Retinal pigment epithelial cell (primary cell): Measurements from ENCODE around the gene IFNAR1.

Source experiments
- DNase-seq: peaks from one replicate; pipeline ENCODE4 v3.0.0-alpha.2; 2010; ENCODE audit warnings: low read depth
- H3K4me3 ChIP-seq: 2 replicates; pipeline ENCODE4 v1.5.1; 2011; ENCODE audit warnings: mild to moderate bottlenecking, low read length, control low read depth, moderate library complexity
- TF ChIP-seq, protein P1 (sequence below): conservative IDR thresholded peaks from 2 replicates; pipeline ENCODE4 v1.5.1; 2011; ENCODE audit warnings: low read depth, low read length, control low read depth, inconsistent platforms

IFNAR1 gene

GRCh38 chr21:33345751-33346238, 21.0 kb downstream of the IFNAR1 start:
- TF ChIP-seq, protein P1, sequence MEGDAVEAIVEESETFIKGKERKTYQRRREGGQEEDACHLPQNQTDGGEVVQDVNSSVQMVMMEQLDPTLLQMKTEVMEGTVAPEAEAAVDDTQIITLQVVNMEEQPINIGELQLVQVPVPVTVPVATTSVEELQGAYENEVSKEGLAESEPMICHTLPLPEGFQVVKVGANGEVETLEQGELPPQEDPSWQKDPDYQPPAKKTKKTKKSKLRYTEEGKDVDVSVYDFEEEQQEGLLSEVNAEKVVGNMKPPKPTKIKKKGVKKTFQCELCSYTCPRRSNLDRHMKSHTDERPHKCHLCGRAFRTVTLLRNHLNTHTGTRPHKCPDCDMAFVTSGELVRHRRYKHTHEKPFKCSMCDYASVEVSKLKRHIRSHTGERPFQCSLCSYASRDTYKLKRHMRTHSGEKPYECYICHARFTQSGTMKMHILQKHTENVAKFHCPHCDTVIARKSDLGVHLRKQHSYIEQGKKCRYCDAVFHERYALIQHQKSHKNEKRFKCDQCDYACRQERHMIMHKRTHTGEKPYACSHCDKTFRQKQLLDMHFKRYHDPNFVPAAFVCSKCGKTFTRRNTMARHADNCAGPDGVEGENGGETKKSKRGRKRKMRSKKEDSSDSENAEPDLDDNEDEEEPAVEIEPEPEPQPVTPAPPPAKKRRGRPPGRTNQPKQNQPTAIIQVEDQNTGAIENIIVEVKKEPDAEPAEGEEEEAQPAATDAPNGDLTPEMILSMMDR, result no peak
- H3K4me3 ChIP-seq, result no peak overlapping the region
- DNase-seq, result no peak

DNA sequence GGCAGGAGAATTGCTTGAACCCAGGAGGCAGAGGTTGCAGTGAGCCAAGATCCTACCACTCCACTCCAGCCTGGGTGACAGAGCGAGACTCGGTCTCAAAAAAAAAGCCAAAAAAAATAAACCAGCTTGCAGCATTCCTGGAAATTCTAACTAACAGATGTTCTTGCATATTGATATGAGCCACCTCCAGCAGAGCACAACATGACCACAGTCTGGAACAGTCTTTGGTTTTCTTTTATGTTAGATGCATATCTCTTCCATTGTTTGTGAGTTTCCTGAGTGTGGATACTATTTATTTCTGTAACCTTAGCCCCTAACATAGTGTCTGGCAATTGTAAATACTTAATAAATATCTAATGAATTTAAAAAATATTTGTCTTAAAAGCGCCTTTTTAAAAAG, 23.9 kb downstream of the IFNAR1 start:
- DNase-seq, result no peak
- H3K4me3 ChIP-seq, result no peak overlapping the region
- TF ChIP-seq, protein P1, result no peak

GRCh38 chr21:33350676-33351075, 25.9 kb downstream of the IFNAR1 start:
- DNase-seq, result no peak
- TF ChIP-seq, protein P1, result no peak
- no peak overlapping the region for H3K4me3 ChIP-seq

- DNase-seq, result no peak
- H3K4me3 ChIP-seq, result no peak overlapping the region
- TF ChIP-seq, protein P1, result no peak
Measured at GRCh38 chr21:33355355-33355754, 30.6 kb downstream of the IFNAR1 start.

DNA sequence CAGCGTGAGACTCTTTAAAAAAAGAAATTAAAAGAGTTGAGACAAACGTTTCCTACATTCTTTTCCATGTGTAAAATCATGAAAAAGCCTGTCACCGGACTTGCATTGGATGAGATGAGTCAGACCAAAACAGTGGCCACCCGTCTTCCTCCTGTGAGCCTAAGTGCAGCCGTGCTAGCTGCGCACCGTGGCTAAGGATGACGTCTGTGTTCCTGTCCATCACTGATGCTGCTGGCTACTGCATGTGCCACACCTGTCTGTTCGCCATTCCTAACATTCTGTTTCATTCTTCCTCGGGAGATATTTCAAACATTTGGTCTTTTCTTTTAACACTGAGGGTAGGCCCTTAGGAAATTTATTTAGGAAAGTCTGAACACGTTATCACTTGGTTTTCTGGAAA, 31.2 kb downstream of the IFNAR1 start:
- DNase-seq, result no peak
- TF ChIP-seq, protein P1, result no peak
- no peak overlapping the region for H3K4me3 ChIP-seq

DNA sequence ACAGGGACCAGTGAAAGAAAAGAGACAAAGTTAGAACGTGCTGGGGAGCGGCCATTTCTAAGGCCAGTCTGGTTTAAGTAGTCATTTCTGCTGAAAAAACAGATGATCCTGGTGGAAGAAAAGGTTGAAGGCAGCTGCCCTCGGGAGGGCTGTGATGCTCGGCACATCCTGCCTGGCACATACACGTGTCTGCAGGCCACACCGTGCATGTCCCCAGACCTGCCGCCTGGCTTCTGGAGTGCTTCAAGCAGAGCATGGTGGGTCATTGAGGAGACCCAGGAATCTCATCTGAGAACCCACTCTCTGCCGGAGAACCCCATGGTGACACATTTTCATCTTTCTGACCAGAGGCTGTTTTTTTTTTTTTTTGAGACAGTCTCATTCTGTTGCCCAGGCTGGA, 32.4 kb downstream of the IFNAR1 start:
- TF ChIP-seq, protein P1, result no peak
- no peak overlapping the region for H3K4me3 ChIP-seq
- no peak for DNase-seq

- no peak for DNase-seq
- TF ChIP-seq, protein P1, result no peak
Measured at GRCh38 chr21:33359446-33359845, 34.7 kb downstream of the IFNAR1 start.

More at GRCh38 chr21:33359446-33359845, 34.7 kb downstream of the IFNAR1 start:
- no peak overlapping the region for H3K4me3 ChIP-seq
